ENCODE measurements around the gene FHOD1.

FHOD1 gene

GRCh38 chr16:67202956-67203493 lies 44.3 kb downstream of the FHOD1 start:
- no peak for TF ChIP-seq CTCF (conservative IDR thresholded peaks at IDR 0.05; ENCODE audit: low read depth)
- POLR2A ChIA-PET (ENCODE audit: low non-redundant PET): no interaction called here

GRCh38 chr16:67202426-67202825 lies 44.9 kb downstream of the FHOD1 start:
- no peak for DNase-seq (ENCODE audit: low spot score)
- peak overlapping the region; percentile 28 for H3K27ac ChIP-seq
- TF ChIP-seq CTCF (conservative IDR thresholded peaks at IDR 0.05; ENCODE audit: low read depth): no peak
- POLR2A ChIA-PET (ENCODE audit: low non-redundant PET): no interaction called here
- CTCF ChIA-PET: interaction anchor here (0.7 kb wide), 1 partner anchor 33 kb away, joined by 3 read pairs; no protein-coding TSS in a partner anchor

More at GRCh38 chr16:67202956-67203493, 44.3 kb downstream of the FHOD1 start:
- DNase-seq (ENCODE audit: low spot score): no peak
- peak overlapping the region; percentile 87 for H3K27ac ChIP-seq
- CTCF ChIA-PET: interaction anchor here (0.6 to 0.7 kb wide), 2 partner anchors 32 to 198 kb away, joined by 3 read pairs; no protein-coding TSS in a partner anchor

GRCh38 chr16:67201411-67202345 lies 45.6 kb downstream of the FHOD1 start:
- POLR2A ChIA-PET (ENCODE audit: low non-redundant PET): interaction anchor here (0.7 kb wide), 1 partner anchor 45 kb away, joined by 5 read pairs; no protein-coding TSS in a partner anchor
- CTCF ChIA-PET: no interaction called here
- H3K27ac ChIP-seq: peak overlapping the region; percentile 28
- TF ChIP-seq CTCF (conservative IDR thresholded peaks at IDR 0.05; ENCODE audit: low read depth): no peak
- no peak for DNase-seq (ENCODE audit: low spot score)

- CTCF ChIA-PET: interaction anchor here (0.6 to 4.5 kb wide), 2 partner anchors 11 to 22 kb away, joined by 3 to 19 read pairs; no protein-coding TSS in a partner anchor
- no peak for DNase-seq (ENCODE audit: low spot score)
- POLR2A ChIA-PET (ENCODE audit: low non-redundant PET): interaction anchor here (0.6 kb wide), 1 partner anchor 240 kb away, joined by 4 read pairs; no protein-coding TSS in a partner anchor
- H3K27ac ChIP-seq: peak overlapping the region; percentile 92
- TF ChIP-seq CTCF (conservative IDR thresholded peaks at IDR 0.05; ENCODE audit: low read depth): no peak
Observed at GRCh38 chr16:67200491-67200890, 46.8 kb downstream of the FHOD1 start.

GRCh38 chr16:67199808-67200198 lies 47.5 kb downstream of the FHOD1 start:
- TF ChIP-seq CTCF (conservative IDR thresholded peaks at IDR 0.05; ENCODE audit: low read depth): peak; percentile 58
- DNase-seq (ENCODE audit: low spot score): peak; percentile 36
- POLR2A ChIA-PET (ENCODE audit: low non-redundant PET): interaction anchor here (0.6 kb wide), 1 partner anchor 240 kb away, joined by 4 read pairs; no protein-coding TSS in a partner anchor
- CTCF ChIA-PET: interaction anchor here (0.6 to 4.5 kb wide), 7 partner anchors 8 to 488 kb away, joined by 3 to 20 read pairs (median 4); partner anchors contain the start of gene NOL3
- H3K27ac ChIP-seq: peak overlapping the region; percentile 92
